Pulmonary artery endothelial cell (primary cell): ENCODE results near the gene CMTR2. TPM values are rescaled to one million over a fixed set of nuclear protein-coding genes. Genes with fewer than 3 reads are reported as not detected.

ENCODE experiments used
- total RNA-seq: library from RNA; depleted of rRNA; stranded (reverse); fragments of >200 nt; gene quantifications from 2 replicates; pipeline ENCODE4 v1.2.3, GENCODE V29; 2014

CMTR2 gene
- total RNA-seq, 1 donor from 2014 or later: 24.8 TPM

Other genes with a start within 250 kb of the CMTR2 start
- 0.07 TPM in 1 of 2 replicates, not detected in the other for gene HYDIN, start 58.7 kb downstream of the CMTR2 start, total RNA-seq
- not detected in 2 replicates for gene CALB2, start 69.3 kb upstream of the CMTR2 start, total RNA-seq
- 0.07 TPM in 1 of 2 replicates, not detected in the other for gene TLE7, start 152.7 kb upstream of the CMTR2 start, total RNA-seq
- gene ZNF23, start 172.8 kb upstream of the CMTR2 start, total RNA-seq: 4.9 and 6.1 TPM in 2 replicates
- gene ZNF19, start 199.9 kb upstream of the CMTR2 start, total RNA-seq: 1.3 and 1.6 TPM in 2 replicates
- gene CHST4, start 237.0 kb upstream of the CMTR2 start, total RNA-seq: not detected in 2 replicates